ENCODE data around the gene C11orf21.

Gene C11orf21

DNA sequence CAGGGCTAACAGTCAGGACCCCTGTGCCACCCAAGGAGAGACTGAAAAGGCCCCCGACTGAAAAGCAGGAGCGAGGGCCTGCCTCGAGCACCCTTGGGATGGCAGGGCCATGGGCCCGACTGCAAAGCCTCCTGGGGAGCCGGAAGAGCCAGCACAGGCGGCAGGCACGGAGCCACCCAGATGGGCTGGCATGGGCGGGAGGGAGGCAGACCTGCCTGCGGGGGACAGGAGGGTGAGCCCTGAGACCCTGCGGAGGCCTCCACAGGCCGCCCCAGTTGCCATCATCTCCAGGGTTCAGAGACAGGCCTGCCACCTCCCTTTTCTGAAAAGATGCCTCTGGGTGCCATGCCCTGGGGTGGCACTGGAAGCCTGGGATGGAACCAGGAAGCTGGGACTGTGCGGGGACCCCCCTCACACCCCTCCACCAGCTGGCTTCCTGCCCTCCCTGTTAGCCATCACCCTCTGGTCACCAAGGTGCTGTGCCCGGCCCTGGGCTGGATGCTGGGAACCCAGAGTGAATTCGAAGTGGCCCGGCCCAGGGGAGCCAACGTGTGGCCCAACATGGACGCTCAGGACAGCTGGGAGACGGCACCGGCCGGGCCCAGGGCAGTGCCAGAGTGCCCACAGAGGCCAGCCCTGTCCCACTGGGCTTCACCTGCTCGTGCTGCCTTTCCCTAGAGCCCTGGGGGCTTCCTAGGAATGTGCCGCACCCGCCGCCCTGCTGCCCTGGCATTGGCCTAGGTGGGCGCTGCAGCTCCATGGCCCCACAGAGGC lies 13.9 kb upstream of the C11orf21 start:
- TF ChIP-seq, protein P1, sequence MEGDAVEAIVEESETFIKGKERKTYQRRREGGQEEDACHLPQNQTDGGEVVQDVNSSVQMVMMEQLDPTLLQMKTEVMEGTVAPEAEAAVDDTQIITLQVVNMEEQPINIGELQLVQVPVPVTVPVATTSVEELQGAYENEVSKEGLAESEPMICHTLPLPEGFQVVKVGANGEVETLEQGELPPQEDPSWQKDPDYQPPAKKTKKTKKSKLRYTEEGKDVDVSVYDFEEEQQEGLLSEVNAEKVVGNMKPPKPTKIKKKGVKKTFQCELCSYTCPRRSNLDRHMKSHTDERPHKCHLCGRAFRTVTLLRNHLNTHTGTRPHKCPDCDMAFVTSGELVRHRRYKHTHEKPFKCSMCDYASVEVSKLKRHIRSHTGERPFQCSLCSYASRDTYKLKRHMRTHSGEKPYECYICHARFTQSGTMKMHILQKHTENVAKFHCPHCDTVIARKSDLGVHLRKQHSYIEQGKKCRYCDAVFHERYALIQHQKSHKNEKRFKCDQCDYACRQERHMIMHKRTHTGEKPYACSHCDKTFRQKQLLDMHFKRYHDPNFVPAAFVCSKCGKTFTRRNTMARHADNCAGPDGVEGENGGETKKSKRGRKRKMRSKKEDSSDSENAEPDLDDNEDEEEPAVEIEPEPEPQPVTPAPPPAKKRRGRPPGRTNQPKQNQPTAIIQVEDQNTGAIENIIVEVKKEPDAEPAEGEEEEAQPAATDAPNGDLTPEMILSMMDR (IDR thresholded peaks at IDR 0.05; ENCODE audit: low read depth, low read length): no peak
- H3K4me3 ChIP-seq (ENCODE audit: low read depth, low read length): no peak overlapping the region

DNA sequence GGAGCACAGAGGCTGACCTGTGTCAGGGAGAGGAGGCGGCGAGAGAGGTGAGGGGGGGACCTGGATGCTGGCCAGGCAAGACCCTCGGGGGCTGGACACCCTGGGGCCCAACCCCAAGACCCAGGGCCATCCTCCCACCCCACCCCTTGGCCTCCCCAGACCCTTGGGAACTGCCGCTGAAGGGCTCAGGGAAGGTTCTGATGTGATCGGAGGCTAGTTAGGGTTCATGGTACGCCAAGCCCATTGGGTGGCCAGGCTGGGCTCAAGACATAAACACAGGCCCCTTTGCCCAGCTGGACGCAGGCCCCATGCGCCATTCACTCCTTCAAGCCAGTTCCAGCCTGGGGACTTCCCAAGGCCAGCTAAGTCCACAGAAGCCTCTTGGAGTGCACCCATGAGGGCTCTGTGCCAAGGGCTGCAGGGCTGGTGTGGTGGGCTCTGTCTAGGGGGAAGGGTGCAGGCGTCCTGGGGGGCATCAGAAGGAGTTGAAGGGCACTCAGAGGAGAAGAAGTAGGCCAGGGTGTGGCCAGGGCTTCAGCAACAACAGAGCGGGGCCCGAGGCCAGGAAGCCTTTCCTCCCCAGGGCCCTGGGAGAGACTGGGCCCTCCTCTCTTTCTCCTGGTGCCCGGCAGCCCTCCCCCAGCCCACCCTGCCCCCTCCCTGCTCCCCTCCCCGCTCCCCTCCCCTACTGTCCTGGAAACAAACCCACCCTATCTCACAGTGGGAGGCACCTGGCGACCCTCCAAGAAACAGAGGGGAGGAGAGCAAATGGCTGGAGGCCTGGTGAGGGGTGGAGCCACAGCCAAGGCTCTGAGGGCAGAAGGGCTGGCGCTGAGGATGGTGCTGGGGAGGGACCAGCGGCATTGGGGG lies 13.0 kb upstream of the C11orf21 start:
- TF ChIP-seq, protein P1 (IDR thresholded peaks at IDR 0.05; ENCODE audit: low read depth, low read length): no peak
- no peak overlapping the region for H3K4me3 ChIP-seq (ENCODE audit: low read depth, low read length)

DNA sequence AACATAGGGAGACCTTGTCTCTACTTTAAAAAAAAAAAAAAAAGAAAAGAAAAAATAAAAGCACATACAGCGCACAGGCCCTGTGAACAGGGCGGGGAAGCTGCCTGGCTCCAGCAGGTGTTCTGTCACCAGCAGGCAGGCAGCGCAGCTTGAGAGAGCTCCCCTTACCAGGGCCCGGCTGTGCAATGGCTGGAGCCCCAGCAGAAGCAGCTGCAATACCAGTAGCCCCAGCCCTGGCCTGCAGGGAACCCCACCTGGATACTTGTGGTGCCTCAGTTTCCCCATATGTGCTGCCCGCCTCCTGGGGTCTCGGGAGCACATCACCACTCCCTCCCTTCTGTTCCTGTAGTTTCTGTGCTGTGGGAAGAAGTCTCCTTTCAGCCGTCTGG lies 12.4 kb upstream of the C11orf21 start:
- TF ChIP-seq, protein P1 (IDR thresholded peaks at IDR 0.05; ENCODE audit: low read depth, low read length): no peak
- H3K4me3 ChIP-seq (ENCODE audit: low read depth, low read length): no peak overlapping the region

DNA sequence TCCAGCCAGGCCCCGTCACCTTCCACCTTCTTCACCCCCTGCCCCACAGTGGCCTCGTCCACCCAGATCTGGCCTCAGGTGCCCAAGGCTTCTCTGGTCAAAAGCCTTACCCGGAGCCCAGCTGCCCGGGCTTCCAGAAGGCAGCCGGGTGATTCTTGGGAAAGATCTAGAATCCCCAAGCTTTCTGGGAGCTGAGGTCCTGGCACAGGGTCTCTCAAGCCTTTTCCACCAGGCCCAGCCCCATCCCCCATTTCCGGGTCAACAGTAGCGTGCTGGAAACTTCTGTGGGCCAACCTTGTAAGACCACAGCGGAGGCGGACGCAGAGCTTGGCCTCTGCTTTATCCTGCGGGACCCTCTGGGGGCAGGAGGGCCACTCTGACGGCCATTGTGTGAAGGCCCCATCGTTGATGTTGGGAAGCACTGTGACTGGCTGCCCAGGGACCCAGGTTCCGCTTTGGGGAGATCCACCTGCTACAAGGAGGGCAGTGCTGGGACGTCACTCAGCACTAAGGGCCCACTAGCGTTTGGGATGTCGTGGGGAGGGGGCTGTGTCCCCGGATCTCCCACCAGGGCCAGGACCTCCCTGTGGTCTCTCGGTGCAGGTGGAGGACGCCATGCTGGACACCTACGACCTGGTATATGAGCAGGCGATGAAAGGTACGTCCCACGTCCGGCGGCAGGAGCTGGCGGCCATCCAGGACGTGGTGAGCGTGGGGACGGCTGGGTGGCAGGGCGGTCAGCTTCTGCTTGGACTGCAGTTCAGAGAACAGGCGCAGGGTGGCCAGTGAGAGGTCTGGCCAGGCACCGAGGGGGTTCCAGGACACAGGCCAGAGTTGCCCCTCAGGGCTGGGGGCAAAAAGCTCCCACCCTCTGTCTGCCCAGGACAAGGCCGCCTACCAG lies 11.6 kb upstream of the C11orf21 start:
- no peak overlapping the region for H3K4me3 ChIP-seq (ENCODE audit: low read depth, low read length)
- TF ChIP-seq, protein P1 (IDR thresholded peaks at IDR 0.05; ENCODE audit: low read depth, low read length): no peak

DNA sequence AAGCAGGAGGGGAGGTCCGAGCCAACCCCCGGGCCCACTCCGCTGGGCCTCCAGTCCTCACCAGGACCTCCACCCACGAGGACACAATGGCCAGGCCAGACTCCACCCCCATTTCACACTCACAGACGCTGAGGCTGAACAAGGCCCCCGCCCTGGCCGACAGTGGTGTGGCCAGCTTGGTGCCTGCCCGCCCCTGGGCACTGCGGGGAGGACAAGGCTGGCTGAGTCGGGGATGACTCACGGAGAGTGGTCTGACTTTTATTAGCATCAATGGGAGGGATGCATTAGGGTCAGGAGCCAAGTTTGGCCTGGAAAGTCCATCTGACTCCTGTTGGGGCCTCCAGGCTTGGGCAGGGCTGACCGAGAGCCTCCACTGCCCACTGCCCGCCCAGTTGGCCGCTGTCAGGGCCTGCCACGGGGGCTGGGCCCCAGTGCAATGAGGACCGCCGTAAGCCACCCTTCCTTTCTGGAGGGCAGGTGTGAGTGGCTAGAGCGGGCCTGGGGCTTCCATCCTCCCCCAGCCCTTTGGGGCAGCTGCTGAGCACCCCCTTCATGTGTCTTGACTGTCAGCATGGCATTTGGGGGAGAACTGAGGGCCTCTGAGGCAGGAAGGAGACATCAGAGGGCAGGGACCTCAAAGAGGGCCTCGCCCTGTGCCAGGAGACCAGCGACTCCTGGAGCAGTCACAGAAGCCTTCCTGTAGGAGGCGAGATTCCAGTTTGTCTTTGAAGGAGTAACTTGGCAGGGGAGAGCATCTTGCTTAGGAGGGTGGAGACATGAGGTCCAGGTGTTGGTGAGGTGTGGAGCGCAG lies 10.7 kb upstream of the C11orf21 start:
- TF ChIP-seq, protein P1 (IDR thresholded peaks at IDR 0.05; ENCODE audit: low read depth, low read length): no peak

DNA sequence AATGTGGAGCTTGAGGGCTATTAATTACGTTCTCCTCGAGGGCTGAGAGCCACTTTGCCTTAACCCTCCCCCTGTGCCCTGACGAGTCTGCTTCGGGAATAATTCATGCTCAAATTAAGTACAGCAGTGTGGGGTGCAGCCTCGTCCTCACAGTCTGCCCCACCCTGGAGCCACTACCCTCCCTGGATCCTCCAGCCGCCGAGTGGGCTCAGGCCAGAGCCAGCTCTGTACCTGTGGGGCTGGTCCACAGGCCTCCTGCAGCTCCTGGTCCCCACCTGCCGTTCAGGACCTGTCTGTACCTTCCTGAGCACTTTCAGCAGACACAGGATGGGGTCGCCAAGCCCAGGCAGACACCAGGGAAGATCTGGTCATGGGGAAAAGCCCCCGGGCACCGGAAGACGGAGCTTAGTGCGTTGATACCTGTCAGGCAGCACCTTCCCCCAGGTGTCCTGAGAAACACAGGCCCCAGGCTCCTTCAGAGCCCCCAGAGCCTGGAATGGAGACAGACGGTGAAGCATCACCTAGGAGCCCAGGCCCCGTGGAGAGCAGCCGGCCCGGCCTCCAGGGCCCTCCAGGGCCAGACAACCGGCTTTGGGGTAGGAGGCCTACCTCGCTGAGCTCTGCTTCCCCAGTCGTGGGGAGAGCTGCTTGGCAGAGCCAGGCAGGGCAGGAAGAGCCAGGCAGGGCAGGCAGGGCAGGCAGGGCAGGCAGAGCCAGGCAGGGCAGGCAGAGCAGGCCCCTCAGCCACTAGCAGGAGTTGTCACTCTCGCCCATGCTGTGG lies 9.8 kb upstream of the C11orf21 start:
- TF ChIP-seq, protein P1 (IDR thresholded peaks at IDR 0.05; ENCODE audit: low read depth, low read length): no peak

More for the DNA sequence above, 10.7 kb upstream of the C11orf21 start:
- H3K4me3 ChIP-seq (ENCODE audit: low read depth, low read length): no peak overlapping the region

More for the DNA sequence above, 9.8 kb upstream of the C11orf21 start:
- H3K4me3 ChIP-seq (ENCODE audit: low read depth, low read length): no peak overlapping the region
